HG03457 (cell line): ENCODE measurements around the gene SYT14.
"Not testable (repeated sequence)": the region's sequence is repeated elsewhere in the genome, so short reads cannot be mapped to it uniquely, and the experiment has no call there.

Experiments
- ATAC-seq: cut with Tn5 transposase; IDR thresholded peaks from one replicate; pipeline ENCODE4 v1.9.1; 2021; ENCODE audit warnings: moderate number of reproducible peaks; ENCODE audit not compliant: unreplicated experiment

SYT14 gene

GRCh38 chr1:210195635-210196160 lies 257.7 kb downstream of the SYT14 start:
- no peak for ATAC-seq

GRCh38 chr1:210196266-210196665 lies 258.2 kb downstream of the SYT14 start:
- not testable (repeated sequence) for ATAC-seq

GRCh38 chr1:210198840-210199239 lies 260.8 kb downstream of the SYT14 start:
- ATAC-seq: no peak

GRCh38 chr1:210200124-210200736 lies 262.2 kb downstream of the SYT14 start:
- ATAC-seq: no peak

- no peak for ATAC-seq
These were observed 263.7 kb downstream of the SYT14 start for GRCh38 chr1:210201681-210202080.

- no peak for ATAC-seq
These were observed 269.8 kb downstream of the SYT14 start for GRCh38 chr1:210207597-210208450.

- no peak for ATAC-seq
These were observed 275.3 kb downstream of the SYT14 start for GRCh38 chr1:210213335-210213734.

- ATAC-seq: no peak
These were observed 276.8 kb downstream of the SYT14 start for GRCh38 chr1:210214573-210215409.

- no peak for ATAC-seq
These were observed 279.5 kb downstream of the SYT14 start for GRCh38 chr1:210217482-210217881.

GRCh38 chr1:210218047-210218446 lies 280.0 kb downstream of the SYT14 start:
- ATAC-seq: no peak
